Measurements from ENCODE around the gene ABCG8.

DNA sequence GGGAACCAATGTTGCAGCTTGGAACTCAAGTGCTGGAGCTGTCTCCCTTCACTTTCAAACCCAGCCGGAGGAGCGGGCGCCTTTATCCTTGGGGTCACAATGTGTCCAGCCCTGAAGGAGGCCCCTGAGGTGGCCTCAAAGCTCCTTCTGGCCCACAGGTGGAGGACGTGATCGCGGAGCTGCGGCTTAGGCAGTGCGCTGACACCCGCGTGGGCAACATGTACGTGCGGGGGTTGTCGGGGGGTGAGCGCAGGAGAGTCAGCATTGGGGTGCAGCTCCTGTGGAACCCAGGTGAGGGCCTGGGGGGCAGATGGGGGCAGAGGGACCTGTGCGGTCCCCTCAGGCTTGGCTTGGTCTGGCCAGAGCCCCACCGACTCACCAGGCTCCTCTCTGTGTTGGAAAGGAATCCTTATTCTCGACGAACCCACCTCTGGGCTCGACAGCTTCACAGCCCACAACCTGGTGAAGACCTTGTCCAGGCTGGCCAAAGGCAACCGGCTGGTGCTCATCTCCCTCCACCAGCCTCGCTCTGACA lies 13.5 kb downstream of the ABCG8 start:
- TF ChIP-seq, protein P1, sequence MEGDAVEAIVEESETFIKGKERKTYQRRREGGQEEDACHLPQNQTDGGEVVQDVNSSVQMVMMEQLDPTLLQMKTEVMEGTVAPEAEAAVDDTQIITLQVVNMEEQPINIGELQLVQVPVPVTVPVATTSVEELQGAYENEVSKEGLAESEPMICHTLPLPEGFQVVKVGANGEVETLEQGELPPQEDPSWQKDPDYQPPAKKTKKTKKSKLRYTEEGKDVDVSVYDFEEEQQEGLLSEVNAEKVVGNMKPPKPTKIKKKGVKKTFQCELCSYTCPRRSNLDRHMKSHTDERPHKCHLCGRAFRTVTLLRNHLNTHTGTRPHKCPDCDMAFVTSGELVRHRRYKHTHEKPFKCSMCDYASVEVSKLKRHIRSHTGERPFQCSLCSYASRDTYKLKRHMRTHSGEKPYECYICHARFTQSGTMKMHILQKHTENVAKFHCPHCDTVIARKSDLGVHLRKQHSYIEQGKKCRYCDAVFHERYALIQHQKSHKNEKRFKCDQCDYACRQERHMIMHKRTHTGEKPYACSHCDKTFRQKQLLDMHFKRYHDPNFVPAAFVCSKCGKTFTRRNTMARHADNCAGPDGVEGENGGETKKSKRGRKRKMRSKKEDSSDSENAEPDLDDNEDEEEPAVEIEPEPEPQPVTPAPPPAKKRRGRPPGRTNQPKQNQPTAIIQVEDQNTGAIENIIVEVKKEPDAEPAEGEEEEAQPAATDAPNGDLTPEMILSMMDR (IDR thresholded peaks at IDR 0.05) = no peak
- TF ChIP-seq POLR2A (IDR thresholded peaks at IDR 0.05) = no peak
